NT2/D1 (cell line): ENCODE data around the gene SLC35E4.

Source experiments
- DNase-seq: peaks from one replicate; pipeline ENCODE4 v3.0.0-alpha.2; 2011; ENCODE audit warnings: low read depth, low spot score
- H3K27me3 ChIP-seq: 2 replicates; pipeline ENCODE4 v1.6.0; 2011; ENCODE audit warnings: mild to moderate bottlenecking; ENCODE audit not compliant: insufficient read length, insufficient read depth
- H3K36me3 ChIP-seq: 2 replicates; pipeline ENCODE4 v1.6.1; 2011; ENCODE audit warnings: mild to moderate bottlenecking, low read length, mixed read lengths; ENCODE audit not compliant: insufficient read depth, insufficient read length
- H3K4me1 ChIP-seq: 2 replicates; pipeline ENCODE4 v1.5.1; 2011; ENCODE audit not compliant: insufficient read depth, insufficient read length
- H3K4me3 ChIP-seq: 2 replicates; pipeline ENCODE4 v1.5.1; 2011; ENCODE audit warnings: low read depth; ENCODE audit not compliant: insufficient read length
- H3K9ac ChIP-seq: 2 replicates; pipeline ENCODE4 v1.6.0; 2011; ENCODE audit warnings: low read depth; ENCODE audit not compliant: insufficient read length
- H3K9me3 ChIP-seq: 2 replicates; pipeline ENCODE4 v1.5.1; 2011; ENCODE audit warnings: mild to moderate bottlenecking, low read length; ENCODE audit not compliant: insufficient read depth
- SUZ12 ChIP-seq: IDR thresholded peaks from 2 replicates; pipeline ENCODE4 v1.6.1; 2011; ENCODE audit not compliant: insufficient read length, insufficient read depth; ENCODE audit errors: extremely low read depth
- YY1 ChIP-seq: IDR thresholded peaks from 2 replicates; pipeline ENCODE4 v1.6.1; 2011; ENCODE audit not compliant: insufficient read length, insufficient read depth
- ZNF274 ChIP-seq: IDR thresholded peaks from 2 replicates; pipeline ENCODE4 v1.6.1; 2011; ENCODE audit warnings: mild to moderate bottlenecking, low read depth, low read length

The SLC35E4 gene

GRCh38 chr22:30680991-30681770 is 45.6 kb downstream of the SLC35E4 start:
- Histone ChIP-seq H3K36me3 (no peaks in the 10 kb centered on the region), H3K4me3 (no peak overlapping the region), H3K9ac (no peak overlapping the region), H3K4me1 (peaks cover 3% of the 10 kb centered on the region), H3K9me3 (no peaks in the 10 kb centered on the region), H3K27me3 (no peaks in the 10 kb centered on the region)
- TF ChIP-seq YY1 (no peak), SUZ12 (no peak), ZNF274 (no peak)
- no peak for DNase-seq

DNA sequence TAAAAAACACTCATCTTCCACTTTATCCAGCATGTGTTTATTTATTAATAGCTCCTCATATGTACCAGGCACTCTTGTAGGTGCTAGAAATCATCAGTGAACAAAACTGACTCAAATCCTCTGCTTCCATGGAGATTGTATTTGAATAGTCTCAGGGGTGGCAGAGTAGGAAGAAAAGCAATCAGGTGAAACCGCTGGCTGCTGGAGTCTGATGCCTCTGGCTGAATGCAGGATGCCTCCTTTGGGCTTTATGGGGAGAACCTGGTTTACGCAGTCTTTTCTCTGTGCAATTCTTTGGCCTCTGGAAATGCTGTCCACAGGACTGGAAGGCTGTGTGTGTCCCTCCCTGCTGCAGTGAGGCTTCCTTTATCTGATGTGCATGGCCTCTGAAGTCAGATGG is 46.2 kb downstream of the SLC35E4 start:
- DNase-seq, result no peak
- no peaks in the 10 kb centered on the region for H3K9me3 ChIP-seq
- H3K4me3 ChIP-seq, result no peak overlapping the region
- no peak for TF ChIP-seq ZNF274
- TF ChIP-seq YY1, result no peak
- no peak for TF ChIP-seq SUZ12
- H3K4me1 ChIP-seq, result peaks cover 3% of the 10 kb centered on the region
- no peak overlapping the region for H3K9ac ChIP-seq
- no peaks in the 10 kb centered on the region for H3K27me3 ChIP-seq
- no peaks in the 10 kb centered on the region for H3K36me3 ChIP-seq

DNA sequence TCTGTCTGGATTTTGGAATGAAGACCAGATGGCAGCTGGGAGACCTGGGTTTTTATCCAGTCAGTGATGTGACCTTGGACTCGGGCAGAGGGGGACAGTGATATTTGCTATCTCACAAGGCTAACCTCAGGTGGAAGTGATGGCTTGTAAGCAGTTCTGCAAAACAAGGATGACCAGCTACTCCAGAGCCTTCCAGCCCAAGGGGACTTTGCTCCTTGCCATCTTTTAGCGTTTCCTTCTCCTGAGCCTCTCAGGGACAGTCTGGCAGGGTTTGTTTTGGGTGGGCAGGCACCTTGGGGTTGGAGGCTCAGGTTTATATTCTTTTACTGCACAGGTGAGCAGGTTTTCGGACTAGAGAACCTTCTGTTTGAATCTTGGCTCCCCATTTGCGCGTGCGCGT is 49.6 kb downstream of the SLC35E4 start:
- Histone ChIP-seq H3K9me3 (no peaks in the 10 kb centered on the region), H3K4me3 (no peak overlapping the region), H3K9ac (no peak overlapping the region), H3K4me1 (peaks cover 3% of the 10 kb centered on the region), H3K36me3 (no peaks in the 10 kb centered on the region), H3K27me3 (no peaks in the 10 kb centered on the region)
- TF ChIP-seq YY1 (no peak), ZNF274 (no peak), SUZ12 (no peak)
- DNase-seq, result no peak

DNA sequence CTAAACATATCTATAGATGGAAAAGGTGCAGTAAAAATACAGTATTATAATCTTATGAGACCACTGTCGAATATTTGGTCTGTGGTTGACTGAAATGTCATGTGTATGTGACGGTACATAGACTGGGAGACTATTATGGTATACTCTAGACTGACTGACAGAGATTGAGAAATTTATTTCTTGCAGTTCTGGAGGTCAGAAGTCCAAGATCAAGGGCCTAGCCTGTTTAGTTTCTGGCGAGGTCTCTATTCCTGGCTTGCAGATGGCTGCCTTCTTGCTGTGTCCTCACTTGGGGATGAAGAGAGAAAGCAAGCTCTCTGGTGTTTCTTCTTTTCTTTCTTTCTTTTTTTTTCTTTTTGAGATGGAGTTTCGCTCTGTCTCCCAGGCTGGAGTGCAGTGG is 51.8 kb downstream of the SLC35E4 start:
- no peak overlapping the region for H3K9ac ChIP-seq
- no peaks in the 10 kb centered on the region for H3K27me3 ChIP-seq
- H3K4me1 ChIP-seq, result no peaks in the 10 kb centered on the region
- no peak for DNase-seq
- TF ChIP-seq YY1, result no peak
- H3K36me3 ChIP-seq, result no peaks in the 10 kb centered on the region
- no peak overlapping the region for H3K4me3 ChIP-seq
- no peaks in the 10 kb centered on the region for H3K9me3 ChIP-seq

DNA sequence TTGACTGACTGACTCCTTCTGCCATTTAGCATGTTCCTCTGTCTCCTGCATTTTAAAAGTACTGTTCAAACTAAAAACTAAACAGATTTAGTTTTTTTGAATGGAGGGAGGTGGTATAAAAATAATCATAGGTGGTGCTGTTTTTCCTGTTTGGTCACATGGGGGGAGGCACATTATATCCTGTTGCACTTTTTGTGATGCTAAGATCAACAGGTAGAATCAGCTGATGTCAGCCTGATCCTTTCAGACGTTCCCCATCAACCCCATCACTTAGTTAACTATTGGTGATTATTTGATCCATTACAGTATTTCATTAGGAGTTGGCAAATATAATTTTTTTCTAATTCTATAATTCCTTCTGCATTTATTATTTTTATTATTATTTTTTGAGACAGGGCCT is 54.0 kb downstream of the SLC35E4 start:
- DNase-seq, result no peak
- no peaks in the 10 kb centered on the region for H3K27me3 ChIP-seq
- TF ChIP-seq ZNF274, result no peak
- no peak for TF ChIP-seq YY1
- no peak for TF ChIP-seq SUZ12

DNA sequence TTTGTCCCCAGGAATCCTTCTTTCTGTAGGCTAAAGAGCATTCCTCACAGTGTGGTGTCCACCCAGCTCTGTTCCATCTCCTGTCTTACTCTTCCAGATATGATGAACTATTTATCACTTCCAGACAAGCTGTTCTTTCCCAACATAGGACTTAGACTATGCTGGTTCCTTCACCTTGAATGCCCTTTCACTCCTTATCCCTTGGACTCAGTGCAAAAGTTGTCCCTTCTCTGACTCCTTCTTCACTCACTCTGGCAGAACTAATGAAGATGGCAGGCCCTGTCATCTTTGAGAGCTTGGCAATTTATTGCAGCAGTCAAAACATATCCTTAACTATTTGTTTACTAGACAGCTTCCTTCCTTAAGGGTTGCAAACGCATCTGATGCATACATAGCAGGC is 55.6 kb downstream of the SLC35E4 start:
- TF ChIP-seq ZNF274 (no peak), SUZ12 (no peak), YY1 (no peak)
- Histone ChIP-seq H3K9me3 (no peaks in the 10 kb centered on the region), H3K4me3 (no peak overlapping the region), H3K36me3 (no peaks in the 10 kb centered on the region), H3K9ac (no peak overlapping the region), H3K27me3 (peaks cover 14% of the 10 kb centered on the region), H3K4me1 (no peaks in the 10 kb centered on the region)
- no peak for DNase-seq

More for the DNA sequence above, 54.0 kb downstream of the SLC35E4 start:
- Histone ChIP-seq H3K9ac (no peak overlapping the region), H3K4me3 (no peak overlapping the region), H3K9me3 (no peaks in the 10 kb centered on the region), H3K36me3 (no peaks in the 10 kb centered on the region), H3K4me1 (no peaks in the 10 kb centered on the region)

DNA sequence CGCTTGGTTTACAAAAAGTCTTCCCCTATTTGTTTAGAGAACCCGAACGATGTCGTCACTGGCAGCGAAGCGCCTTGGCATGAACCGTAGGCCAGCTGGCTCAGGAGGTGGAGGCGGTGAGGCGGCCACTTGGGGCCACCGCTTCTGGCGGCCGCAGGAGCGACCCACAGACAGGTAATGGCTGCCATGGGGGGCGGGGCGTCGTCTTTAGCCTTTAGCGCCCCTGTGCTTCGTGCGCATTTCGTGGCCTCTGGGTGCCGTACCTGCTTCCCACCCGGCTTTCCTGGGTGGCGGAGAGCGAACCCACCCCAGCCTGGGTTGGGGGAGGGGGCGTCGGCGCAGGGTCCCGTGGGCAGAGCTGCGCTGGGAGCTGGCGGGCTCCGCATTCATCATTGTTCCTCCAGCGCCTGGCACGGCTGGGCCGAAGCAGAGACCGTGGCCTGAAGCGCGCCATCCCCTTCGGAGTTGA is 58.6 kb downstream of the SLC35E4 start:
- TF ChIP-seq SUZ12 (no peak), YY1 (no peak), ZNF274 (no peak)
- peak overlapping the region; percentile 72 for H3K9ac ChIP-seq
- no peaks in the 10 kb centered on the region for H3K36me3 ChIP-seq
- no peaks in the 10 kb centered on the region for H3K9me3 ChIP-seq
- DNase-seq, result no peak
- no peaks in the 10 kb centered on the region for H3K4me1 ChIP-seq
- peaks cover 17% of the 10 kb centered on the region for H3K27me3 ChIP-seq
- H3K4me3 ChIP-seq, result peak overlapping the region; percentile 64
